ENCODE data around the gene DDX39A.

DDX39A gene

GRCh38 chr19:14434543-14435319, 15.6 kb upstream of the DDX39A start:
- in situ Hi-C loops (cut with HindIII; ENCODE audit: low sequenced_read_pairs): no loop called here

- in situ Hi-C loops (cut with HindIII; ENCODE audit: low sequenced_read_pairs): no loop called here
Observed at GRCh38 chr19:14433554-14434501, 14.7 kb upstream of the DDX39A start.

- in situ Hi-C loops (cut with HindIII; ENCODE audit: low sequenced_read_pairs): no loop called here
Observed at GRCh38 chr19:14432791-14433553, 13.8 kb upstream of the DDX39A start, which contains the start of gene PKN1. Gene PKN1, plus strand, starts transcription at chr19:14433306. Its CDS starts 216 bp downstream, at chr19:14433522.

GRCh38 chr19:14430712-14431111, 11.6 kb upstream of the DDX39A start:
- in situ Hi-C loops (cut with HindIII; ENCODE audit: low sequenced_read_pairs): no loop called here

- in situ Hi-C loops (cut with HindIII; ENCODE audit: low sequenced_read_pairs): loop anchor here (10.0 kb wide), 1 partner anchor 164 kb away; no protein-coding TSS in a partner anchor
Observed at GRCh38 chr19:14428882-14429416, 9.8 kb upstream of the DDX39A start.

- in situ Hi-C loops (cut with HindIII; ENCODE audit: low sequenced_read_pairs): loop anchor here (10.0 kb wide), 1 partner anchor 163 kb away; no protein-coding TSS in a partner anchor
Observed at GRCh38 chr19:14427461-14427860, 8.3 kb upstream of the DDX39A start.

- in situ Hi-C loops (cut with HindIII; ENCODE audit: low sequenced_read_pairs): loop anchor here (10.0 kb wide), 1 partner anchor 161 kb away; no protein-coding TSS in a partner anchor
Observed at GRCh38 chr19:14425696-14426138, 6.6 kb upstream of the DDX39A start.

GRCh38 chr19:14418856-14419105, 360 bp downstream of the DDX39A start:
- in situ Hi-C loops (cut with HindIII; ENCODE audit: low sequenced_read_pairs): no loop called here

GRCh38 chr19:14416817-14417231, 2.3 kb downstream of the DDX39A start:
- in situ Hi-C loops (cut with HindIII; ENCODE audit: low sequenced_read_pairs): no loop called here

- in situ Hi-C loops (cut with HindIII; ENCODE audit: low sequenced_read_pairs): loop anchor here (5.0 kb wide), 4 partner anchors 62 to 278 kb away; partner anchors contain the start of genes ASF1B, DNAJB1 and PTGER1
Observed at GRCh38 chr19:14414926-14415690, 4.0 kb downstream of the DDX39A start.

- in situ Hi-C loops (cut with HindIII; ENCODE audit: low sequenced_read_pairs): loop anchor here (5.0 kb wide), 4 partner anchors 61 to 276 kb away; partner anchors contain the start of genes ASF1B, DNAJB1 and PTGER1
Observed at GRCh38 chr19:14413693-14414181, 5.4 kb downstream of the DDX39A start.

- in situ Hi-C loops (cut with HindIII; ENCODE audit: low sequenced_read_pairs): loop anchor here (5.0 kb wide), 4 partner anchors 61 to 276 kb away; partner anchors contain the start of genes ASF1B, DNAJB1 and PTGER1
Observed at GRCh38 chr19:14412996-14413692, 6.0 kb downstream of the DDX39A start.

- in situ Hi-C loops (cut with HindIII; ENCODE audit: low sequenced_read_pairs): loop anchor here (5.0 kb wide), 4 partner anchors 60 to 275 kb away; partner anchors contain the start of genes ASF1B, DNAJB1 and PTGER1
Observed at GRCh38 chr19:14412324-14412995, 6.7 kb downstream of the DDX39A start.

- in situ Hi-C loops (cut with HindIII; ENCODE audit: low sequenced_read_pairs): loop anchor here (5.0 kb wide), 4 partner anchors 60 to 275 kb away; partner anchors contain the start of genes ASF1B, DNAJB1 and PTGER1
Observed at GRCh38 chr19:14411938-14412245, 7.2 kb downstream of the DDX39A start.

GRCh38 chr19:14411161-14411937, 7.8 kb downstream of the DDX39A start:
- in situ Hi-C loops (cut with HindIII; ENCODE audit: low sequenced_read_pairs): loop anchor here (5.0 kb wide), 4 partner anchors 59 to 274 kb away; partner anchors contain the start of genes ASF1B, DNAJB1 and PTGER1

GRCh38 chr19:14410091-14411051, 8.8 kb downstream of the DDX39A start:
- in situ Hi-C loops (cut with HindIII; ENCODE audit: low sequenced_read_pairs): loop anchor here (5.0 kb wide), 4 partner anchors 58 to 273 kb away; partner anchors contain the start of genes ASF1B, DNAJB1 and PTGER1

All from endothelial cell of hepatic sinusoid (primary cell).